DOHH2 (cell line): ENCODE results near the gene TULP1.
"Not testable (repeated sequence)": the region's sequence is repeated elsewhere in the genome, so short reads cannot be mapped to it uniquely, and the experiment has no call there.

Experiments
- H3F3A ChIP-seq: fragments of 200-600 bp; sonication (generic), shearing (Covaris generic); 2 replicates; pipeline ENCODE4 v1.6.0; 2016; ENCODE audit warnings: antibody characterized with exemption, mild to moderate bottlenecking; ENCODE audit not compliant: control insufficient read depth, insufficient read depth
- H3K27ac ChIP-seq: fragments of 200-600 bp; sonication (generic); 2 replicates; pipeline ENCODE4 v1.5.1; 2014; ENCODE audit warnings: low read depth, mild to moderate bottlenecking, low read length, moderate library complexity
- H3K27me3 ChIP-seq: fragments of 200-600 bp; sonication (generic); 2 replicates; pipeline ENCODE4 v1.6.1; 2014; ENCODE audit warnings: mild to moderate bottlenecking, low read length, mixed read lengths; ENCODE audit not compliant: control insufficient read depth
- H3K36me3 ChIP-seq: fragments of 200-600 bp; sonication (generic); 2 replicates; pipeline ENCODE4 v1.6.1; 2014; ENCODE audit warnings: mild to moderate bottlenecking, low read length, moderate library complexity, mixed read lengths; ENCODE audit not compliant: control insufficient read depth
- H3K4me1 ChIP-seq: fragments of 200-600 bp; sonication (generic); 2 replicates; pipeline ENCODE4 v1.6.1; 2014; ENCODE audit warnings: mild to moderate bottlenecking, low read length, mixed read lengths; ENCODE audit not compliant: control insufficient read depth
- H3K4me2 ChIP-seq: fragments of 200-600 bp; sonication (generic); 2 replicates; pipeline ENCODE4 v1.6.0; 2014; ENCODE audit warnings: mild to moderate bottlenecking, low read length, moderate library complexity
- H3K4me3 ChIP-seq: fragments of 200-600 bp; sonication (generic); 2 replicates; pipeline ENCODE4 v1.5.1; 2014; ENCODE audit warnings: mild to moderate bottlenecking, low read length, mixed read lengths
- H3K79me2 ChIP-seq: fragments of 200-600 bp; sonication (generic); 2 replicates; pipeline ENCODE4 v1.6.1; 2014; ENCODE audit warnings: mild to moderate bottlenecking, low read length, mixed read lengths; ENCODE audit not compliant: control insufficient read depth
- H3K9me2 ChIP-seq: fragments of 200-600 bp; sonication (generic); replicated peaks from 2 replicates; pipeline ENCODE4 v1.6.1; 2014; ENCODE audit warnings: mild to moderate bottlenecking, low read length, mixed read lengths; ENCODE audit not compliant: control insufficient read depth
- H3K9me3 ChIP-seq: fragments of 200-600 bp; sonication (generic); 2 replicates; pipeline ENCODE4 v1.6.1; 2014; ENCODE audit warnings: antibody characterized with exemption, low read length, mixed read lengths; ENCODE audit not compliant: control insufficient read depth, insufficient read depth
- H4K20me1 ChIP-seq: fragments of 200-600 bp; sonication (generic); 2 replicates; pipeline ENCODE4 v1.6.0; 2014; ENCODE audit warnings: low read depth, mild to moderate bottlenecking, antibody characterized with exemption, low read length, moderate library complexity; ENCODE audit not compliant: control insufficient read depth, insufficient read depth
- CTCF ChIP-seq: fragments of 200-600 bp; sonication (generic); IDR thresholded peaks from one replicate; pipeline ENCODE4 v1.5.1; 2014; ENCODE audit warnings: antibody characterized with exemption, mild to moderate bottlenecking, low read depth, low read length; ENCODE audit not compliant: poor library complexity, severe bottlenecking
- EZH2phosphoT487 ChIP-seq: fragments of 200-600 bp; sonication (generic); IDR thresholded peaks from 2 replicates; pipeline ENCODE4 v1.6.1; 2017; ENCODE audit warnings: borderline replicate concordance, mild to moderate bottlenecking, antibody characterized with exemption, low read length, moderate library complexity, mixed read lengths

Gene TULP1

GRCh38 chr6:35543459-35544193, 30.9 kb upstream of the TULP1 start:
- H3K9me2 ChIP-seq, result no peaks in the 10 kb centered on the region
- no peaks in the 10 kb centered on the region for H3K36me3 ChIP-seq
- TF ChIP-seq EZH2phosphoT487 (no peak), CTCF (no peak)
- H3K27ac ChIP-seq, result no peak overlapping the region
- H3K9me3 ChIP-seq, result no peaks in the 10 kb centered on the region
- H3K4me3 ChIP-seq, result no peak overlapping the region
- no peaks in the 10 kb centered on the region for H3K79me2 ChIP-seq
- no peaks in the 10 kb centered on the region for H4K20me1 ChIP-seq
- peaks cover 3% of the 10 kb centered on the region; the same call in 1 of the 2 replicates for H3K27me3 ChIP-seq
- H3F3A ChIP-seq, result no peaks in the 10 kb centered on the region
- H3K4me2 ChIP-seq, result no peak overlapping the region
- H3K4me1 ChIP-seq, result no peaks in the 10 kb centered on the region

GRCh38 chr6:35541836-35542235, 29.1 kb upstream of the TULP1 start:
- Histone ChIP-seq H3K4me3 (no peak overlapping the region), H3K9me2 (no peaks in the 10 kb centered on the region), H3K4me1 (no peaks in the 10 kb centered on the region), H3K36me3 (no peaks in the 10 kb centered on the region), H3K9me3 (no peaks in the 10 kb centered on the region), H3F3A (no peaks in the 10 kb centered on the region), H3K4me2 (no peak overlapping the region), H4K20me1 (no peaks in the 10 kb centered on the region), H3K27me3 (no peaks in the 10 kb centered on the region), H3K27ac (no peak overlapping the region), H3K79me2 (no peaks in the 10 kb centered on the region)
- TF ChIP-seq CTCF, result no peak
- TF ChIP-seq EZH2phosphoT487, result no peak

GRCh38 chr6:35539223-35539622, 26.5 kb upstream of the TULP1 start:
- Histone ChIP-seq H3K4me1 (no peaks in the 10 kb centered on the region), H3K27me3 (no peaks in the 10 kb centered on the region; the same call in 1 of the 2 replicates), H3K36me3 (no peaks in the 10 kb centered on the region), H3K4me2 (no peak overlapping the region), H3K9me2 (no peaks in the 10 kb centered on the region), H3K27ac (no peak overlapping the region), H3K4me3 (no peak overlapping the region), H3F3A (no peaks in the 10 kb centered on the region), H3K9me3 (no peaks in the 10 kb centered on the region), H4K20me1 (no peaks in the 10 kb centered on the region), H3K79me2 (no peaks in the 10 kb centered on the region)
- no peak for TF ChIP-seq CTCF
- TF ChIP-seq EZH2phosphoT487, result no peak

- H3K27ac ChIP-seq, H3K4me3 ChIP-seq, H3K27me3 ChIP-seq, H3K4me2 ChIP-seq, H4K20me1 ChIP-seq, H3K9me3 ChIP-seq, H3K9me2 ChIP-seq, H3F3A ChIP-seq, H3K79me2 ChIP-seq, H3K4me1 ChIP-seq, H3K36me3 ChIP-seq: not testable (repeated sequence)
Observed at GRCh38 chr6:35535847-35536246, 23.2 kb upstream of the TULP1 start.
